Mesenteric fat pad (tissue), 1 donor: ENCODE results near the gene PSMD5. TPM values are rescaled to one million over a fixed set of nuclear protein-coding genes. Genes with fewer than 3 reads are reported as not detected.
"Not testable (repeated sequence)": the region's sequence is repeated elsewhere in the genome, so short reads cannot be mapped to it uniquely, and the experiment has no call there.

Experiments used
- DNase-seq: peaks from one replicate; pipeline ENCODE4 v3.0.0-alpha.2; 2020; ENCODE audit warnings: low spot score
- total RNA-seq: library from RNA; stranded (reverse); fragmentation: NEBNext Ultra II Directional; extraction: Animal tissue kit (Norgen Biotek cat#: 25700); gene quantifications from one replicate; pipeline ENCODE4 v1.2.1, GENCODE V29; 2021
- donor health status: DM: yes; HTN: yes; CAD: no.

The PSMD5 gene
- total RNA-seq, 1 donor from 2014 or later = 54.6 TPM

DNA sequence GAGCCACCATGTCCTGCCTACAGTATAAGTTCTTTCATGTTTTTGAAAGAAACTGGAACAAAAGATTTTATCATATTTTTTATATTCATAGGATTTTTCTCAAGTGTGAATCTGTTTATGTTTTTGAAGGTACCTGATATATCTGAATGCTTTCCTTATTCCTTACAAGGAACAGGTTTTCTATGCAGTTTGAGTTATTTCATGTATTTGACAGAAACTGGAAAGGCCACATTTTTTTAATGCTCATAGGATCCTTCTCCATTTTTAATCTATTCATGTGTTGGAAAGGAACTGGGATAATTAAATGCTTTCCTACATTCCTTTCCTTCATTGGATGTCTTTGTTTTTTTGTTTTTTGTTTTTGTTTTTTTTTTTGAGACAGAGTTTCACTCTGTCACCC lies 33.8 kb downstream of the PSMD5 start:
- DNase-seq = no peak

GRCh38 chr9:120807607-120808379 lies 34.9 kb downstream of the PSMD5 start:
- DNase-seq = no peak

GRCh38 chr9:120804784-120805363 lies 37.8 kb downstream of the PSMD5 start:
- not testable (repeated sequence) for DNase-seq

GRCh38 chr9:120801441-120801840 lies 41.3 kb downstream of the PSMD5 start:
- no peak for DNase-seq

DNA sequence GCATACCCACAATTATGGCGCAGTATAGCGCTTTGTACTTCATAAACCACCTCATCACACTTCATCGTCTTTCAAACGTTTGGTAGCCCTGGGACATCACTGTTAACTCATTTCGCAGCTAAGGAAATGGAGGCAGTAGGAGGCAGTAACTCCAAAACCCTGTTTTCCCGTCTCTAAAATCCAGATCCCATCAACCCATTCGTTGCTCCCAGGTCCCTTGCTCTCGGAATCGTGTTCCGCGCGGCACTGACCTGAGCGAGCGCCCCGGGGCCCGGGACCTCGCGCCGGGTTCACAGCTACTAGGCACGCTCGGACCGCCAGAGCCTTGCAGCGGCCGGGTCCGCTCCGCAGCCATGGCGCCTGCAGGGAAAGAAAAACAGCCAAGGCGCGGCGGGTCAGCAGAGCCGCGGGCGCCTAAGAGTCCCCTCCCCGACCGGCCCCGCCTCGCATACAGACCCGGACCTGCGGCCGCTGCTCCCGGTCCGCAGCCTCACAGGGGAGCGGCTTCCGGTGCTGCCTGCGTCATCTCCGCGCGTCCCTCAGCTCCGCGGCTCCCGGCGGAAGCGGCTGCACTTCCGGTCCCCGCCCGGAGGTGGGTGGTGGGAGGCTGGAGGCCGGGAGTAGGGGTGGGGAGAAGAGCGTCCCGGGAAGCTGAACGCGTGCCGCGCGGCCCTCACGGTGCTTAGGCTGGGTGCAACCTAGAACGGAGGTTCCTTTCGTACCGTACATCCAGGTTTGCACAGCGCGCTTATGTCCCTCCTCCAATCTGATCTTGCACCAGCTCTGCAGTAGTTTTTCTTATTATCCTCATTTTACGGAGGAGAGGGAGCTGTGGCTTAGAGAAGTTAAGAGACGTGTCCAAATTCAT lies 49.6 kb downstream of the PSMD5 start, which contains the start of gene FBXW2:
TSS of gene FBXW2 (minus strand) at position 519 of the 868 bp plus-strand sequence. CDS start 5,158 bp downstream, outside the sequence.
- DNase-seq = peak; percentile 98

GRCh38 chr9:120791161-120791560 lies 51.6 kb downstream of the PSMD5 start:
- DNase-seq = no peak

- DNase-seq = no peak
These were observed 54.8 kb downstream of the PSMD5 start for GRCh38 chr9:120787933-120788332.

GRCh38 chr9:120783602-120784047 lies 59.1 kb downstream of the PSMD5 start:
- DNase-seq = no peak

DNA sequence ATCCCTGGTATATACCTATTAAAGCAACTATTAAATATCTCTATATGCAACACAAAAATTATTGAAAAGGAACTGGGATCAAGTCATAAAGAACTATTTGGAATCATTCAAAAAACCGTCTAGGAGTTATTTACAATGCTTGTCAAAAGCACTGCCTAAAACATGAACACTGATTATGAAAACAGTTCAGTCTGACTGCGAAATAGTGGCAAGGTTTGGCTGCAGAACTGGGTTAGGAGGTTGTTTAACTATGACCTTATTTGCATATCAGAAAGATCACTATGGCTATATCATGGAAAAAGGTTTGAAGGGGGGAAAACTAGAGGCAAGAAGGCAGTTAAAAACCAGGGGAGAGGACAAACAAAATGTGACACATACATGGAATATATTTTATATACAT lies 61.5 kb downstream of the PSMD5 start:
- DNase-seq = no peak

- DNase-seq = no peak
These were observed 62.4 kb downstream of the PSMD5 start for GRCh38 chr9:120780367-120780766.

DNA sequence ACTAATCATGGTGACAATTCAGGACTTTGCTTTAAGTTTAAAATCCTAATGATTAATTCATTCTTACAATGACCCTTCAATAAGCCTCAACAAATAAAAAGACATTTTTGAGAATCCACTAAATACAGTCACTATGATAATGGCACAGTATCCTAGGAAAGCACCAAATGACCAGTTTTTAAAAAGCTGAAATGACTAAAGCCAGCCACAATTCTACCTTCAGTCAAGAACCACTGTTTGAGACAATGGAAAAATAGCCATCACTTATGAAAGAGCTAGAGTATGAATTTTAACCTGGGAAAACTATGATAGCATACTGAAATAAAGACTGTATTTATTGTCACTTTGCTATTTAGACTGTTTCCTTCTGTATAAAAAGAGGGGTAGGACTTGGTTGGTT lies 63.5 kb downstream of the PSMD5 start:
- no peak for DNase-seq

DNA sequence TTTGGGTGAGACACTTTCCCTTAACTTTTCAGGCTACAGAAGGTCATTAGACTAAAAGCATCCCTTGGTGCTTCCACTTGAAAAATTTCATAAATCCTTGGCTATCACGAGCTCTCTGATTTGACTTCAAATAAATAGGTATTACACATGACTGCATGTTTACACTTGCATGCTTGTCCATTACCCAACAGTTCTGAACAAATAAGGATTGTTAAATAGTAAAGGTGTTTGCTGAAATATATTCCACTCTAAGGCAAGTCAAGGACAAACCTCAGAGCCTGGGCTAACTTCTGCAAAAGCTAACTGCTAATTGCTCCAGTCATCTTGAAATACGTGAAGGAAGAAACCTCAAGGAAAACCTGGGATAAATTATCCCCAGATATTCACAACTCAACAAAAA lies 64.0 kb downstream of the PSMD5 start:
- DNase-seq = no peak

DNA sequence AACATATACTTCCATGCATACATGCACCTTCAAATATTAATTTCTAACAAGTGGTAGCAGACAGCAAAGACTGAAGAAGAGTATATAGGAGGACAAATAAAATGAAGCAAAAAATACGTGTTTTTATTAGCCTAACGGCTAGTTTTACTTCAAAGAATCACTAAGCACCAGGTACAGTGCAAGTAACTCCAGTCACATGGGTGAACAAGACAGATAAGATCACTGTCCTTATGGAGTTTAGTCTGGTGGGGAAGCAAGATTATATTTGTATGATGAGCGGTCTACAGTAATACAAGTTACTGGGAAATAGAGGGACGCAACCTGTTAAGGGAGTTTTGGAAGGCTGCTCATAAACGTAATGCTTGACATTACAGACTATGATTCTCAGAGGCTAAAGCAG lies 65.5 kb downstream of the PSMD5 start:
- DNase-seq = no peak

DNA sequence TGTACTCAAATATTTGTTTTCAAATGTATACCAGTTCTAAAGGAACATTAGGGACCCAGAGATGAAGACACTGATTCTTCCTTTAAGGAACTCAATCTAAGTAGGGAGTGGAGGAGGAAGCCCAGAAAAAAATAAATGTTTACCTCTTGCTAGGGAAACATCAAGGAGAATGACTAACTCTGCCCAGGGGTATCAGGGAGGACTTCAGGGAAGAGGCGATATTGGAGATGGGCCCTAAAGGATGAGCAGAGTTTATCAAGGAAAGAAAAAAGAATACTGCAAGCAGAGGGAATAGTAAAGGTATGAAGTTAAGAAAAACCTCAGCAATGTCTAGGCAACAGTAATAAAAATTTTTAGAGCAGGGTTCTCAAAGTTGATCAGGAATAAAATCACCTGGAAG lies 65.9 kb downstream of the PSMD5 start:
- DNase-seq = no peak

DNA sequence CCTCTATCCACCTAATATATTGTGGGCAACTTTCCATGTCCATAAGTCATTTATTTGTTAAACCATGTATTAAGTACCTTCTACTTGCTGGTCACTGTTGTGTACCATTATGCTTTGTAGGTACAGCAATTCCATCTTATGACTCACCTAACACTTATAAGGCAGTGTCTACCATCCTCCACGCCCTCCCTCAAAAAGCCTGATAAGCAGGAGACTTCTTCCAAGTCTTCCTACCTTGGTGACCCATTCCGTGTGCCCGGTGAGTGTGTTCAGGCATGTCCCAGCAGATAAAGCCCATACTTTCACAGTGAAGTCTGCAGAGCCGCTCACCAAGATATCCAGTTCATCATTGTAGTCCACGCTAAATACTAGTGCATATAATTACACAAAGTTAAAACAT lies 66.9 kb downstream of the PSMD5 start:
- DNase-seq = no peak

GRCh38 chr9:120774719-120775118 lies 68.0 kb downstream of the PSMD5 start:
- no peak for DNase-seq

GRCh38 chr9:120773256-120773655 lies 69.5 kb downstream of the PSMD5 start:
- no peak for DNase-seq

DNA sequence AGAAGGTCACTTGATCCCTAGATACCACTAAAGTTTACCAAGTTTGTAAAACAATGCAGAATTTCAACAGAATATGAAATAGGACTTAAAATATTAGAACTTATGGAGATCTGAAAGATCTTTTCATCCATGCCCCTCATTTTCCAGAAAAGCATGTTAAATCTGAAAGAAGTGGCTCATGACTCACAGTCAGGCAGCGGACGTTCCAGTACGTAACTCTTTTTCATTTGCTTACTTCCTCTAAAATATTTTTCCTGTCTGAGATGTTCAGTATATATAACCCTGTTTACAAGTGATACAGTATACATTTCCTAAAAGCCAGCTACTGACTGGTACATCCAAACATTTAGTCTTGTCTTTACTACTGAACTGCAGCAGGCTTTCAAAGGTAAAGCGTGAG lies 71.8 kb downstream of the PSMD5 start:
- DNase-seq = no peak

GRCh38 chr9:120768886-120769285 lies 73.8 kb downstream of the PSMD5 start:
- DNase-seq = no peak

DNA sequence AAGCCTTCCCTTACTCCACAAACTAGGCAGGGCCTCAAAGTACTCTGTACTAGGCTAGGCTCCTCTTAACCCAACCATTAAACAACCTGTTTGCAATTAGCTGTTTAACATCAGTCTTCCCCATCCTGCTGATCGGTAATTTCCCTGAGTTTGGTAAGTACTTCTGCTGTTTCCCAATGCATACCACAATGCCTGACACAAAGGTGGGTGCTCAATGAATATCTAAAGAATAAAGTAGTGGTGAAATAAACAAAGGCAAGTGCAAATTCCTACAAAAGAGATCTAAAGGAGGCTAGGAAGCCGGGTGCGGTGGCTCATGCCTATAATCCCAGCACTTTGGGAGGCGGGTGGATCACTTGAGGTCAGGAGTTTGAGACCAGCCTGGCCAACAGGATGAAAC lies 74.5 kb downstream of the PSMD5 start:
- DNase-seq = no peak

- no peak for DNase-seq
These were observed 75.3 kb downstream of the PSMD5 start for GRCh38 chr9:120767451-120767850.
